Endothelial cell of umbilical vein (primary cell): ENCODE measurements around the gene CKLF. TPM values are rescaled to one million over a fixed set of nuclear protein-coding genes. Genes with fewer than 3 reads are reported as not detected.

Source experiments
- BruUV-seq: library from RNA; stranded (reverse); fragments of 400-500 nt; replicated peaks from 2 replicates; lab custom pipeline; 2021; lab: Mats Ljungman, UMichigan
- CTCF ChIA-PET: fragments of 300-600, 350-600 bp; sonication (Branson Sonifier 250); formaldehyde crosslinking; loops from one replicate; lab custom pipeline; 2021; ENCODE audit warnings: antibody characterized with exemption, inconsistent platforms; lab: Charles Lee
- POLR2A ChIA-PET: fragments of 300-600, 350-600 bp; sonication (Branson Sonifier 250); formaldehyde crosslinking; loops from one replicate; lab custom pipeline; 2021; ENCODE audit warnings: antibody characterized with exemption, inconsistent platforms; lab: Charles Lee
- DNase-seq: peaks from one replicate; pipeline ENCODE4 v3.0.0-alpha.2; 2011; ENCODE audit warnings: low read depth, low spot score
- FAIRE-seq: peaks from 2 replicates; lab custom pipeline; 2011; peaks lifted over from hg19 to GRCh38; lab: Jason Lieb, UNC
- H2AFZ ChIP-seq: 2 replicates; pipeline ENCODE4 v1.6.0; 2012; ENCODE audit warnings: low read depth, low read length, control low read depth, inconsistent platforms
- H3K27ac ChIP-seq: 2 replicates; pipeline ENCODE4 v1.5.1; 2011; ENCODE audit warnings: low read depth, mild to moderate bottlenecking, control low read depth, low read length, moderate library complexity; ENCODE audit not compliant: insufficient read depth
- H3K27me3 ChIP-seq, 2 experiments: 2 replicates each; pipeline versions ENCODE4 v1.6.0 to v1.6.1; 2011; ENCODE audit warnings: low read length in 2 of 2, mixed read lengths in 1 of 2; ENCODE audit not compliant: control insufficient read depth in 2 of 2, insufficient read depth in 2 of 2
- H3K36me3 ChIP-seq, 2 experiments: 2 replicates in 1 of 2; 3 replicates in 1 of 2; pipeline ENCODE4 v1.5.1; 2011; ENCODE audit warnings: low read length in 2 of 2, mild to moderate bottlenecking in 1 of 2, moderate library complexity in 1 of 2; ENCODE audit not compliant: control insufficient read depth in 2 of 2, insufficient read depth in 2 of 2; ENCODE audit errors: extremely low read depth in 1 of 2
- H3K4me1 ChIP-seq: 3 replicates; pipeline ENCODE4 v1.5.1; 2011; ENCODE audit warnings: mild to moderate bottlenecking, low read length; ENCODE audit not compliant: control insufficient read depth, insufficient read depth; ENCODE audit errors: extremely low read depth
- H3K4me2 ChIP-seq: 2 replicates; pipeline ENCODE4 v1.6.1; 2011; ENCODE audit warnings: low read length, control low read depth, mixed read lengths; ENCODE audit not compliant: insufficient read depth
- H3K4me3 ChIP-seq, 3 experiments: fragments of 200-600 bp in 1 of 3; sonication (generic), shearing (Covaris generic) in 1 of 3; replicated peaks in 1 of 3; 2 replicates each; pipeline ENCODE4 v1.5.1; 2011 to 2016; ENCODE audit warnings: control low read depth in 3 of 3, low read length in 3 of 3, mild to moderate bottlenecking in 2 of 3, inconsistent platforms in 1 of 3, low read depth in 1 of 3, moderate library complexity in 1 of 3; ENCODE audit not compliant: insufficient read depth in 1 of 3
- H3K79me2 ChIP-seq: 2 replicates; pipeline ENCODE4 v1.6.0; 2012; ENCODE audit warnings: low read length, inconsistent platforms; ENCODE audit not compliant: control insufficient read depth, insufficient read depth
- H3K9ac ChIP-seq: replicated peaks from 2 replicates; pipeline ENCODE3; 2011; ENCODE audit warnings: low read length, control low read depth; ENCODE audit not compliant: insufficient read depth; ENCODE audit errors: extremely low read depth
- H3K9me1 ChIP-seq: replicated peaks from 3 replicates; pipeline ENCODE4 v1.6.0; 2011; ENCODE audit warnings: mild to moderate bottlenecking, low read length; ENCODE audit not compliant: control insufficient read depth, insufficient read depth; ENCODE audit errors: extremely low read depth
- H3K9me3 ChIP-seq: replicated peaks from 2 replicates; pipeline ENCODE4 v1.5.1; 2012; ENCODE audit warnings: low read length, inconsistent platforms; ENCODE audit not compliant: control insufficient read depth, insufficient read depth
- H4K20me1 ChIP-seq: replicated peaks from 2 replicates; pipeline ENCODE3; 2011; ENCODE audit warnings: mild to moderate bottlenecking, low read length; ENCODE audit not compliant: control insufficient read depth, insufficient read depth; ENCODE audit errors: extremely low read depth
- CTCF ChIP-seq, 2 donors: IDR thresholded peaks; 1 replicate in 1 of 2; 2 replicates in 1 of 2; pipeline ENCODE4 v1.5.1; 2011; ENCODE audit warnings: low read length in 2 of 2, mild to moderate bottlenecking in 2 of 2, moderate library complexity in 2 of 2, control low read depth in 1 of 2, inconsistent platforms in 1 of 2, low read depth in 1 of 2; ENCODE audit not compliant: insufficient read depth in 1 of 2; ENCODE audit errors: extremely low read depth in 1 of 2
- EZH2 ChIP-seq: IDR thresholded peaks from 2 replicates; pipeline ENCODE4 v1.6.1; 2012; ENCODE audit warnings: borderline replicate concordance, low read depth, mild to moderate bottlenecking, moderate library complexity, low read length, inconsistent platforms; ENCODE audit not compliant: severe bottlenecking
- FOS ChIP-seq: IDR thresholded peaks from 2 replicates; pipeline ENCODE4 v1.6.1; 2011; ENCODE audit warnings: mild to moderate bottlenecking, low read length, moderate library complexity, borderline replicate concordance; ENCODE audit not compliant: insufficient read depth
- GATA2 ChIP-seq: IDR thresholded peaks from 2 replicates; pipeline ENCODE4 v1.7.0; 2011; ENCODE audit warnings: low read depth, mild to moderate bottlenecking, moderate library complexity, mixed read lengths, low read length; ENCODE audit not compliant: insufficient read length, insufficient read depth
- JUN ChIP-seq: IDR thresholded peaks from 2 replicates; pipeline ENCODE4 v1.6.1; 2011; ENCODE audit warnings: borderline replicate concordance, low read depth; ENCODE audit not compliant: insufficient read length, insufficient read depth
- MAX ChIP-seq: IDR thresholded peaks from 2 replicates; pipeline ENCODE4 v1.6.1; 2011; ENCODE audit not compliant: insufficient read depth, insufficient read length
- MYC ChIP-seq: IDR thresholded peaks from one replicate; pipeline ENCODE4 v1.6.1; 2011; ENCODE audit warnings: mild to moderate bottlenecking, low read depth, low read length
- POLR2A ChIP-seq: IDR thresholded peaks from 2 replicates; pipeline ENCODE4 v1.6.1; 2012; ENCODE audit warnings: low read depth, mild to moderate bottlenecking, control low read depth, low read length
- POLR2AphosphoS5 ChIP-seq: IDR thresholded peaks from 2 replicates; pipeline ENCODE4 v1.6.1; 2012; ENCODE audit warnings: low read depth, mild to moderate bottlenecking, control low read depth, low read length, moderate library complexity; ENCODE audit not compliant: insufficient read depth
- dilution Hi-C: fragments of 300-500 bp; cut with MboI; formaldehyde crosslinking; loops from one replicate; pipeline ENCODE4 v1.15.0; 2019; ENCODE audit warnings: low sequenced_read_pairs; ENCODE audit not compliant: extremely low pct_ligation_motif_present
- intact Hi-C: fragments of 100-400 bp; cut with micrococcal nuclease; formaldehyde crosslinking; loops from one replicate; pipeline ENCODE4 v1.10.0; 2022
- polyA plus RNA-seq, 4 experiments: library from polyadenylated mRNA; depleted of rRNA in 3 of 4; stranded (reverse) in 3 of 4; unstranded in 1 of 4; fragments of >200 nt; gene quantifications; 2 replicates each; pipeline versions ENCODE4 v1.2.1 to v1.2.3, GENCODE V29; 2011 to 2012; ENCODE audit warnings: missing spikeins in 1 of 4
- total RNA-seq: library from RNA; stranded (reverse); gene quantifications from 2 replicates; pipeline ENCODE4 v1.2.3, GENCODE V29; 2021

Gene CKLF
- total and polyA plus RNA-seq, 2 donors (not counting 3 experiments of a cell fraction or from before 2014, with no cell fraction given): 80.0 to 209 TPM

GRCh38 chr16:66525396-66526180 is 26.8 kb upstream of the CKLF start:
- H3K36me3 ChIP-seq: peaks cover 0 to 11% of the 10 kb centered on the region in 2 experiments
- no peaks in the 10 kb centered on the region for H4K20me1 ChIP-seq
- no peaks in the 10 kb centered on the region for H3K27me3 ChIP-seq
- FAIRE-seq (no peak), DNase-seq (no peak)
- no peak overlapping the region for H3K27ac ChIP-seq
- no peaks in the 10 kb centered on the region for H3K9me3 ChIP-seq
- ChIA-PET POLR2A (no interaction called here), CTCF (interaction anchor here (0.7 to 2.1 kb wide), 3 partner anchors 10 to 17 kb away, joined by 3 to 6 read pairs (median 5); no protein-coding TSS in a partner anchor)
- H3K9me1 ChIP-seq: no peaks in the 10 kb centered on the region
- peaks cover 41% of the 10 kb centered on the region for H3K4me1 ChIP-seq
- dilution Hi-C loops (no loop called here), intact Hi-C loops (no loop called here)
- no peak overlapping the region for H3K4me3 ChIP-seq
- no peak overlapping the region for H3K9ac ChIP-seq
- H3K4me2 ChIP-seq: no peak overlapping the region
- TF ChIP-seq MAX: no peak
- no peak for TF ChIP-seq CTCF (IDR thresholded peaks at IDR 0.05; ENCODE audit: extremely low read depth in 1 of 2, insufficient read depth in 1 of 2, low read depth in 1 of 2, low read length in 2 of 2)
- TF ChIP-seq JUN: no peak
- TF ChIP-seq EZH2: no peak
- TF ChIP-seq FOS: no peak
- TF ChIP-seq POLR2A: no peak
- no peak for TF ChIP-seq POLR2AphosphoS5
- no peak for TF ChIP-seq GATA2
- TF ChIP-seq MYC: no peak
- no TSS peak for BruUV-seq
- no peak overlapping the region for H2AFZ ChIP-seq
- H3K79me2 ChIP-seq: no peaks in the 10 kb centered on the region
